ENCODE measurements around the gene AOPEP. TPM values are rescaled to one million over a fixed set of nuclear protein-coding genes. Genes with fewer than 3 reads are reported as not detected.

Gene AOPEP
- total RNA-seq, 1 experiment from 2014 or later: 14.4 TPM

DNA sequence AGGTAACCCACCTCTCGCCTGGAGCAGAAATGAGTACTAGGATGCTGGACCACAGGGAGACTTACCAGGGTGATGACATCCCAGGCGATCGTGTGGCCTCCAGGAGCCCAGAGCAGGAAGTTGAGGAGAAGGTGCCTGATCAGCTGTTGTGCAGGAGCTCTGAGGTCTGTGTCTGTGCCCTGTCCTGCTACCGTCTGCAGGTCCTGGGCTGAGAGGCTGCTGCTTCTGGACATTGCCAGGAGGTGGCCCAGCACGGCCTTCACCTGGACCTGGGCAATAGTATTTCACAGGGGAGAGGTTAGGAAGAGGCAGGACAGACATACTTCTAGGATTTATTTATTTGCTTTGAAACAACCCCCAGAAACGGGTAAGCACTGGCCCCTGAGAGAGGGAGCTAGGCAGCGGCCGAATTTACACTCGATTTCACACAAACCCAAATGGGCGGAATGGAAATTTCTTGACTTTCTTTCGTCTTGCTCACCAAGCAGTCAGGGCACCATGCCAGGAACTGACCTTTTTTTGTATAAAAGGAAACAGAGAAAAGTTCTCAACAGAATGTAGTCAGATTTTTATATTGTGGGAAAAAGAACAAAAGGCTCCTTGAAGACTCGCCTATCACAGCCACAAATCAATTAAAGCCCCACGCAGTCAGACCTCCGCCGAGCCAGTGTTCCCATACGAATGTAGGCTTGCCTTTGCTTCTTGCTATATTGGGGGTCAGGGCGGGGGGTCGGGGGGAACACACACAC is 380.7 kb downstream of the AOPEP start:
- POLR2A ChIA-PET: no interaction called here
- H3K9me3 Mint-ChIP-seq: no peaks in the 10 kb centered on the region

GRCh38 chr9:95107976-95108375 is 381.5 kb downstream of the AOPEP start:
- H3K4me3 Mint-ChIP-seq: no peak overlapping the region
- no peaks in the 10 kb centered on the region for H3K9me3 Mint-ChIP-seq
- DNase-seq (ENCODE audit: low spot score): no peak
- H3K36me3 Mint-ChIP-seq: 0 out of 2 replicates have a peak, but pooled peaks cover 4% of the 10 kb centered on the region
- POLR2A ChIA-PET: no interaction called here
- no peak for ATAC-seq
- peaks cover 7% of the 10 kb centered on the region for H3K4me1 Mint-ChIP-seq
- no peak overlapping the region for H3K27ac Mint-ChIP-seq
- H3K27me3 Mint-ChIP-seq (ENCODE audit: low read depth): no peaks in the 10 kb centered on the region
- CTCF ChIA-PET: interaction anchor here (0.8 to 1.6 kb wide), 3 partner anchors 12 to 60 kb away, joined by 3 to 5 read pairs (median 3); no protein-coding TSS in a partner anchor
- TF ChIP-seq, protein P1, sequence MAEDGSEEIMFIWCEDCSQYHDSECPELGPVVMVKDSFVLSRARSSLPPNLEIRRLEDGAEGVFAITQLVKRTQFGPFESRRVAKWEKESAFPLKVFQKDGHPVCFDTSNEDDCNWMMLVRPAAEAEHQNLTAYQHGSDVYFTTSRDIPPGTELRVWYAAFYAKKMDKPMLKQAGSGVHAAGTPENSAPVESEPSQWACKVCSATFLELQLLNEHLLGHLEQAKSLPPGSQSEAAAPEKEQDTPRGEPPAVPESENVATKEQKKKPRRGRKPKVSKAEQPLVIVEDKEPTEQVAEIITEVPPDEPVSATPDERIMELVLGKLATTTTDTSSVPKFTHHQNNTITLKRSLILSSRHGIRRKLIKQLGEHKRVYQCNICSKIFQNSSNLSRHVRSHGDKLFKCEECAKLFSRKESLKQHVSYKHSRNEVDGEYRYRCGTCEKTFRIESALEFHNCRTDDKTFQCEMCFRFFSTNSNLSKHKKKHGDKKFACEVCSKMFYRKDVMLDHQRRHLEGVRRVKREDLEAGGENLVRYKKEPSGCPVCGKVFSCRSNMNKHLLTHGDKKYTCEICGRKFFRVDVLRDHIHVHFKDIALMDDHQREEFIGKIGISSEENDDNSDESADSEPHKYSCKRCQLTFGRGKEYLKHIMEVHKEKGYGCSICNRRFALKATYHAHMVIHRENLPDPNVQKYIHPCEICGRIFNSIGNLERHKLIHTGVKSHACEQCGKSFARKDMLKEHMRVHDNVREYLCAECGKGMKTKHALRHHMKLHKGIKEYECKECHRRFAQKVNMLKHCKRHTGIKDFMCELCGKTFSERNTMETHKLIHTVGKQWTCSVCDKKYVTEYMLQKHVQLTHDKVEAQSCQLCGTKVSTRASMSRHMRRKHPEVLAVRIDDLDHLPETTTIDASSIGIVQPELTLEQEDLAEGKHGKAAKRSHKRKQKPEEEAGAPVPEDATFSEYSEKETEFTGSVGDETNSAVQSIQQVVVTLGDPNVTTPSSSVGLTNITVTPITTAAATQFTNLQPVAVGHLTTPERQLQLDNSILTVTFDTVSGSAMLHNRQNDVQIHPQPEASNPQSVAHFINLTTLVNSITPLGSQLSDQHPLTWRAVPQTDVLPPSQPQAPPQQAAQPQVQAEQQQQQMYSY (CRISPR knock-in tag; IDR thresholded peaks at IDR 0.05): no peak
- TF ChIP-seq, protein P2, sequence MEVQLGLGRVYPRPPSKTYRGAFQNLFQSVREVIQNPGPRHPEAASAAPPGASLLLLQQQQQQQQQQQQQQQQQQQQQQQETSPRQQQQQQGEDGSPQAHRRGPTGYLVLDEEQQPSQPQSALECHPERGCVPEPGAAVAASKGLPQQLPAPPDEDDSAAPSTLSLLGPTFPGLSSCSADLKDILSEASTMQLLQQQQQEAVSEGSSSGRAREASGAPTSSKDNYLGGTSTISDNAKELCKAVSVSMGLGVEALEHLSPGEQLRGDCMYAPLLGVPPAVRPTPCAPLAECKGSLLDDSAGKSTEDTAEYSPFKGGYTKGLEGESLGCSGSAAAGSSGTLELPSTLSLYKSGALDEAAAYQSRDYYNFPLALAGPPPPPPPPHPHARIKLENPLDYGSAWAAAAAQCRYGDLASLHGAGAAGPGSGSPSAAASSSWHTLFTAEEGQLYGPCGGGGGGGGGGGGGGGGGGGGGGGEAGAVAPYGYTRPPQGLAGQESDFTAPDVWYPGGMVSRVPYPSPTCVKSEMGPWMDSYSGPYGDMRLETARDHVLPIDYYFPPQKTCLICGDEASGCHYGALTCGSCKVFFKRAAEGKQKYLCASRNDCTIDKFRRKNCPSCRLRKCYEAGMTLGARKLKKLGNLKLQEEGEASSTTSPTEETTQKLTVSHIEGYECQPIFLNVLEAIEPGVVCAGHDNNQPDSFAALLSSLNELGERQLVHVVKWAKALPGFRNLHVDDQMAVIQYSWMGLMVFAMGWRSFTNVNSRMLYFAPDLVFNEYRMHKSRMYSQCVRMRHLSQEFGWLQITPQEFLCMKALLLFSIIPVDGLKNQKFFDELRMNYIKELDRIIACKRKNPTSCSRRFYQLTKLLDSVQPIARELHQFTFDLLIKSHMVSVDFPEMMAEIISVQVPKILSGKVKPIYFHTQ (CRISPR knock-in tag; IDR thresholded peaks at IDR 0.05): no peak
- TF ChIP-seq ZNF396 (CRISPR knock-in tag; IDR thresholded peaks at IDR 0.05; ENCODE audit: borderline replicate concordance) (no peak), ZBTB21 (CRISPR knock-in tag; IDR thresholded peaks at IDR 0.05; ENCODE audit: borderline replicate concordance) (no peak)

More for the DNA sequence above, 380.7 kb downstream of the AOPEP start:
- H3K27me3 Mint-ChIP-seq (ENCODE audit: low read depth): no peaks in the 10 kb centered on the region
- no peak overlapping the region for H3K27ac Mint-ChIP-seq
- DNase-seq (ENCODE audit: low spot score): no peak
- TF ChIP-seq GTF2I (CRISPR knock-in tag; conservative IDR thresholded peaks at IDR 0.05) (no peak), EMX1 (CRISPR knock-in tag; IDR thresholded peaks at IDR 0.05) (no peak), ZNF138 (CRISPR knock-in tag; conservative IDR thresholded peaks at IDR 0.05) (no peak), PRRX2 (CRISPR knock-in tag; IDR thresholded peaks at IDR 0.05) (no peak), NR3C1 (CRISPR knock-in tag; conservative IDR thresholded peaks at IDR 0.05; ENCODE audit: low read depth) (no peak), TEAD1 (CRISPR knock-in tag; IDR thresholded peaks at IDR 0.05) (no peak), ATF6 (CRISPR knock-in tag; IDR thresholded peaks at IDR 0.05) (no peak), ATF1 (CRISPR knock-in tag; IDR thresholded peaks at IDR 0.05) (no peak), CBFB (CRISPR knock-in tag; IDR thresholded peaks at IDR 0.05; ENCODE audit: low read depth) (no peak), ZNF416 (CRISPR knock-in tag; IDR thresholded peaks at IDR 0.05) (no peak), KAT7 (CRISPR knock-in tag; IDR thresholded peaks at IDR 0.05; ENCODE audit: borderline replicate concordance) (no peak), ZSCAN18 (CRISPR knock-in tag; IDR thresholded peaks at IDR 0.05) (no peak)
- TF ChIP-seq, protein P3, sequence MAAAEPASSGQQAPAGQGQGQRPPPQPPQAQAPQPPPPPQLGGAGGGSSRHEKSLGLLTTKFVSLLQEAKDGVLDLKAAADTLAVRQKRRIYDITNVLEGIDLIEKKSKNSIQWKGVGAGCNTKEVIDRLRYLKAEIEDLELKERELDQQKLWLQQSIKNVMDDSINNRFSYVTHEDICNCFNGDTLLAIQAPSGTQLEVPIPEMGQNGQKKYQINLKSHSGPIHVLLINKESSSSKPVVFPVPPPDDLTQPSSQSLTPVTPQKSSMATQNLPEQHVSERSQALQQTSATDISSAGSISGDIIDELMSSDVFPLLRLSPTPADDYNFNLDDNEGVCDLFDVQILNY (CRISPR knock-in tag; IDR thresholded peaks at IDR 0.05): no peak
- TF ChIP-seq, protein P4, sequence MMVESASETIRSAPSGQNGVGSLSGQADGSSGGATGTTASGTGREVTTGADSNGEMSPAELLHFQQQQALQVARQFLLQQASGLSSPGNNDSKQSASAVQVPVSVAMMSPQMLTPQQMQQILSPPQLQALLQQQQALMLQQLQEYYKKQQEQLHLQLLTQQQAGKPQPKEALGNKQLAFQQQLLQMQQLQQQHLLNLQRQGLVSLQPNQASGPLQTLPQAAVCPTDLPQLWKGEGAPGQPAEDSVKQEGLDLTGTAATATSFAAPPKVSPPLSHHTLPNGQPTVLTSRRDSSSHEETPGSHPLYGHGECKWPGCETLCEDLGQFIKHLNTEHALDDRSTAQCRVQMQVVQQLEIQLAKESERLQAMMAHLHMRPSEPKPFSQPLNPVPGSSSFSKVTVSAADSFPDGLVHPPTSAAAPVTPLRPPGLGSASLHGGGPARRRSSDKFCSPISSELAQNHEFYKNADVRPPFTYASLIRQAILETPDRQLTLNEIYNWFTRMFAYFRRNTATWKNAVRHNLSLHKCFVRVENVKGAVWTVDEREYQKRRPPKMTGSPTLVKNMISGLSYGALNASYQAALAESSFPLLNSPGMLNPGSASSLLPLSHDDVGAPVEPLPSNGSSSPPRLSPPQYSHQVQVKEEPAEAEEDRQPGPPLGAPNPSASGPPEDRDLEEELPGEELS (CRISPR knock-in tag; IDR thresholded peaks at IDR 0.05): no peak
- H3K4me1 Mint-ChIP-seq: peaks cover 10% of the 10 kb centered on the region
- CTCF ChIA-PET: interaction anchor here (0.6 to 1.6 kb wide), 5 partner anchors 11 to 438 kb away, joined by 3 to 5 read pairs (median 3); no protein-coding TSS in a partner anchor
- no peak overlapping the region for H3K4me3 Mint-ChIP-seq
- ATAC-seq: no peak
- H3K36me3 Mint-ChIP-seq: 0 out of 2 replicates have a peak, but pooled peaks cover 4% of the 10 kb centered on the region

All from WTC11 (cell line).